ENCODE measurements around the gene RC3H2.
A peak's percentile ranks its signal among the peaks of the same experiment; 100 is the strongest.

The RC3H2 gene

DNA sequence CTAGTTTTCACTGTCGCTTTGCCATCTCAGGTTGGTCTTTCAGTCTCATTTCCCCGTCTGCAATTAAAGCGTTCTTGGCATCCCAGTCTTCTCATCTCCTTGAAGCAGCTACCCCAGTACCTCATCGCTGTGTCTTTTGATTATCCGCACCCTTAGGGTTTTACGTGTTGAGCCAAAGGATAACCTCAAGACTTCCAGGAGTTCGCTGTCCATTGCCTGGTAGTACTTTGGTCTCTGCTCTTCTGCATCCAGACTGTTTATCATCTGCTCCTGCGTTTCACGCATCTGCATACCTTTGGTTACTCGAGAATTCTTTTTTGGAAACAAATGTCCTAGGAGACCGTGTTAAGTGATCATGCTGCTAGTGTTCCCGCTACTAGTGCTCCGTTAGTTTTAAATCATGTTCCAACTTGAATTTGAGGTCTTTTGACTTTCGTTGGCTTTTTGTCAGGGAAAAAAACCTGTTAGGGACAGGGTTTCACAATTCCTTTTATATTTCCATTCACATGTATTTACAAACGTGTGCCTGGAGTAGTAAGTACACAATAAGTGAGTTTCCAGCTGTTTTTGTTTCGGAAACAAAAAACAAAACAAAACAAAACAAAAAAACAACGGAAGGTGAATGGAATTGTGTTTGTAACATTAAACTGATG is 36.5 kb upstream of the RC3H2 start:
- peaks cover 0 to 7% of the 10 kb centered on the region in 2 donors for H3K36me3 ChIP-seq (ENCODE audit: control insufficient read depth in 1 of 2, insufficient read depth in 2 of 2, low read length in 2 of 2)
- peak overlapping the region; percentile 87 for H3K27ac ChIP-seq (ENCODE audit: low read depth, low read length)
- H3K9ac ChIP-seq (ENCODE audit: low read depth in 1 of 2, low read length in 2 of 2) = peak overlapping the region; percentile 49 to 87
- H3K27me3 ChIP-seq (ENCODE audit: control insufficient read depth in 1 of 2, insufficient read depth in 2 of 2, low read length in 2 of 2) = no peaks in the 10 kb centered on the region
- peak overlapping the region; percentile 90 to 91 for H3K4me3 ChIP-seq (ENCODE audit: low read depth in 1 of 2, low read length in 2 of 2)
- H3K4me1 ChIP-seq (ENCODE audit: control insufficient read depth in 1 of 2, insufficient read depth in 2 of 2, low read length in 2 of 2) = peaks cover 17 to 26% of the 10 kb centered on the region in 2 donors
- H3K9me3 ChIP-seq (ENCODE audit: control insufficient read depth in 1 of 2, low read length in 2 of 2) = no peaks in the 10 kb centered on the region

DNA sequence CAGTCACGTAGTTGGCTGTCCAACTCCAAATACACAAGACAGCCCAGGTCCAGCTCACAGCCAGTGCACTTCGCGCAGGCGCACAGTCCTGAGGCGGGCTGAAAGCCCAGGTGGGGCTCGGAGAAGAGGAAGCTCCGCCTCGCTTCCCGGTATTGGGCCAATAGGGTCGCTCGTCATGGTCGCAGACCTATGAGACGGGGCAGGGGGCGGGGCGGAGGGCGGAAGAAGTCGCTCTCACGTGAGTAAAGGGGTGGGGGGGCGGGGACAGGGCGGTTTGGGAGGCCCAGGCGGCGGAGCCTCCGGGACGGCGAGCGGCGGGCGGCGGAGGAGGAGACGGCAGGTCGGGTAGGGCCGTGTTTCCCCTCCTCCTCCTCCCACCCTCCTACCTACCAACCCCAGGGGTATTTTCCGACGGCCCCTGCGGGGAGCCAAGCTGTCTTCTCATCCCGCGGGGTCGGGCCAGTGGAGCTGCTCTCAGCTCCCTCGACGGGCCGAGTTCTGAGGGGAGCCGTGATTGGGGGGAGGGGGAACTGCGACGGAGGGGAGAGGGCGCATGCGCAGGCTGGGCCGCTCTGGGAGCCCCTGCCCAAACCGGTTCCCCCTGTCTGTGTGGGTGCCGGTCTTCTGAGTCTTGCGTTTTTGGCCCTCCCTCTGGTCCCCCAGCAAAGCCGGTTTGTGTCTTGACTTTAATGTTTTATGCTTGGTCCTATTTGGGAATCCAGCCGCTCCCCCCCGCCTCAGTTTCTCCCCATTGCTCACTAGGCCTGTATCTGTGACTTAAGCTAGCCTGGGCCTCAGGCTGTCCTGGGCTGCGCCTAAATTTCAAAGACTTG is 35.8 kb upstream of the RC3H2 start, which contains the start of gene RABGAP1:
TSS of gene RABGAP1 (plus strand) at position 272 of the 833 bp plus-strand sequence. CDS start 16,040 bp downstream, outside the sequence.
- H3K9ac ChIP-seq (ENCODE audit: low read depth in 1 of 2, low read length in 2 of 2) = peak within 1 kb of the TSS; percentile 76 to 87
- peaks cover 17 to 19% of the 10 kb centered on the region in 2 donors for H3K4me1 ChIP-seq (ENCODE audit: control insufficient read depth in 1 of 2, insufficient read depth in 2 of 2, low read length in 2 of 2)
- H3K4me3 ChIP-seq (ENCODE audit: low read depth in 1 of 2, low read length in 2 of 2) = peak within 1 kb of the TSS; percentile 90 to 91
- H3K9me3 ChIP-seq (ENCODE audit: control insufficient read depth in 1 of 2, low read length in 2 of 2) = no peaks in the 10 kb centered on the region
- peaks cover 4 to 13% of the 10 kb centered on the region in 2 donors for H3K36me3 ChIP-seq (ENCODE audit: control insufficient read depth in 1 of 2, insufficient read depth in 2 of 2, low read length in 2 of 2)
- no peaks in the 10 kb centered on the region for H3K27me3 ChIP-seq (ENCODE audit: control insufficient read depth in 1 of 2, insufficient read depth in 2 of 2, low read length in 2 of 2)
- H3K27ac ChIP-seq (ENCODE audit: low read depth, low read length) = peak within 1 kb of the TSS; percentile 87

GRCh38 chr9:122940454-122940748 is 35.2 kb upstream of the RC3H2 start:
- Histone ChIP-seq H3K27ac (ENCODE audit: low read depth, low read length) (peak overlapping the region; percentile 37), H3K9ac (ENCODE audit: low read depth in 1 of 2, low read length in 2 of 2) (peak overlapping the region in 1 of 2 donors; percentile 76)

GRCh38 chr9:122939601-122940000 is 34.4 kb upstream of the RC3H2 start:
- peaks cover 4 to 13% of the 10 kb centered on the region in 2 donors for H3K36me3 ChIP-seq (ENCODE audit: control insufficient read depth in 1 of 2, insufficient read depth in 2 of 2, low read length in 2 of 2)
- no peak overlapping the region for H3K4me3 ChIP-seq (ENCODE audit: low read depth in 1 of 2, low read length in 2 of 2)
- H3K9ac ChIP-seq (ENCODE audit: low read depth in 1 of 2, low read length in 2 of 2) = no peak overlapping the region
- no peaks in the 10 kb centered on the region for H3K9me3 ChIP-seq (ENCODE audit: control insufficient read depth in 1 of 2, low read length in 2 of 2)
- H3K27ac ChIP-seq (ENCODE audit: low read depth, low read length) = no peak overlapping the region
- H3K4me1 ChIP-seq (ENCODE audit: control insufficient read depth in 1 of 2, insufficient read depth in 2 of 2, low read length in 2 of 2) = peaks cover 9 to 17% of the 10 kb centered on the region in 2 donors
- no peaks in the 10 kb centered on the region for H3K27me3 ChIP-seq (ENCODE audit: control insufficient read depth in 1 of 2, insufficient read depth in 2 of 2, low read length in 2 of 2)

More at GRCh38 chr9:122940454-122940748, 35.2 kb upstream of the RC3H2 start:
- H3K4me3 ChIP-seq (ENCODE audit: low read depth in 1 of 2, low read length in 2 of 2) = peak overlapping the region; percentile 67 to 75
- H3K36me3 ChIP-seq (ENCODE audit: control insufficient read depth in 1 of 2, insufficient read depth in 2 of 2, low read length in 2 of 2) = peaks cover 4 to 13% of the 10 kb centered on the region in 2 donors
- peaks cover 13 to 17% of the 10 kb centered on the region in 2 donors for H3K4me1 ChIP-seq (ENCODE audit: control insufficient read depth in 1 of 2, insufficient read depth in 2 of 2, low read length in 2 of 2)
- H3K9me3 ChIP-seq (ENCODE audit: control insufficient read depth in 1 of 2, low read length in 2 of 2) = no peaks in the 10 kb centered on the region
- H3K27me3 ChIP-seq (ENCODE audit: control insufficient read depth in 1 of 2, insufficient read depth in 2 of 2, low read length in 2 of 2) = no peaks in the 10 kb centered on the region

GRCh38 chr9:122936883-122937282 is 31.7 kb upstream of the RC3H2 start:
- Histone ChIP-seq H3K9ac (ENCODE audit: low read depth in 1 of 2, low read length in 2 of 2) (no peak overlapping the region), H3K9me3 (ENCODE audit: control insufficient read depth in 1 of 2, low read length in 2 of 2) (no peaks in the 10 kb centered on the region), H3K4me3 (ENCODE audit: low read depth in 1 of 2, low read length in 2 of 2) (no peak overlapping the region), H3K4me1 (ENCODE audit: control insufficient read depth in 1 of 2, insufficient read depth in 2 of 2, low read length in 2 of 2) (peaks cover 10 to 15% of the 10 kb centered on the region in 2 donors), H3K36me3 (ENCODE audit: control insufficient read depth in 1 of 2, insufficient read depth in 2 of 2, low read length in 2 of 2) (peaks cover 4 to 13% of the 10 kb centered on the region in 2 donors), H3K27ac (ENCODE audit: low read depth, low read length) (no peak overlapping the region), H3K27me3 (ENCODE audit: control insufficient read depth in 1 of 2, insufficient read depth in 2 of 2, low read length in 2 of 2) (no peaks in the 10 kb centered on the region)

- Histone ChIP-seq H3K9me3 (ENCODE audit: control insufficient read depth in 1 of 2, low read length in 2 of 2) (no peaks in the 10 kb centered on the region), H3K27ac (ENCODE audit: low read depth, low read length) (no peak overlapping the region), H3K36me3 (ENCODE audit: control insufficient read depth in 1 of 2, insufficient read depth in 2 of 2, low read length in 2 of 2) (peaks cover 4 to 13% of the 10 kb centered on the region in 2 donors), H3K4me1 (ENCODE audit: control insufficient read depth in 1 of 2, insufficient read depth in 2 of 2, low read length in 2 of 2) (peaks cover 6 to 12% of the 10 kb centered on the region in 2 donors), H3K27me3 (ENCODE audit: control insufficient read depth in 1 of 2, insufficient read depth in 2 of 2, low read length in 2 of 2) (no peaks in the 10 kb centered on the region), H3K4me3 (ENCODE audit: low read depth in 1 of 2, low read length in 2 of 2) (no peak overlapping the region), H3K9ac (ENCODE audit: low read depth in 1 of 2, low read length in 2 of 2) (no peak overlapping the region)
These were observed 31.3 kb upstream of the RC3H2 start for GRCh38 chr9:122936464-122936863.

DNA sequence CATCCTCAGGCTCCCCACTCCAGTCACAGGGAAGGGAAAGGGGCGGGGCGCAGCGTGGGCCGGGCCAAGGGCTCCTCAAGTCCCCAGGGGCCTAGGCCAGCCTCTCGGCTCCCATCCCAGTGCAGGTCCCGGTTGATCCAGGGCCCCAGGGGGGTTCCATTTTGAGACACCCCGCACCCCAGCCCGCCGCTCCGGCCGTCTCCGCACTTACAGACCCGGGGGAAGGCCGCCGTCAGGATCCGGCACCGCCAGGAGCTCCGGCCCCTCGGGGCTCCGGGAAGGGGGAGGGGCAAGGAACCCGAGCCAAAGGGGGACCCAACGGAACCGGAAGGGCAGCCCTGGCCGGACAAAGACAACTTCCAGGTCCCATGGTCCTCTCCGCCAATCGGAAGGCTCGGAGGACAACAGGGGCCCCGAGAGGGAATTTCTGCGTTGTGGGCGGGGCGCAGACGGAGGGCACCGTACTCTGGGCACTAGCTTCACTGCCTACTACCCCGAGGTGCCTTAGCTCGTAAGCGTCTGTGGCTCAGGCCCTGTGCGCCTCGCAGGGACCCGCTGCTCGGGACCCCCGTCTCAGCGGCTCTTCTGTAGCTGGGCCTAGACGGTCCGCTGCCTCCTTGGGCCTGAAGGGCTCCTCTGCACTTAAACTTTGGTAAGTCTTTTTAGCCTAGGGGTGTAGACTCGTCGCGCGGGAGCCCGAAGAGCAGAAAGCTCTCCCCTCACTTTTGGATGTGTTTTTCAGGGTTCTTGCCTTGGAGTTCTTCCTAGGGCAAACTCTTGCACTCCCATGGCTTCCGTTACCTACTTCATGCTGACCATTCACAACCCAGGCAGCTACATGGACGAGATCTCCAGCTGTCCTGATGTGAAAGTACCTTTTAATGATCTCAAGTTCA is 26.3 kb upstream of the RC3H2 start, which contains the start of gene ZBTB26:
TSS of gene ZBTB26 (minus strand) at position 287 of the 896 bp plus-strand sequence. CDS start 11,578 bp downstream, outside the sequence.
- H3K4me1 ChIP-seq (ENCODE audit: control insufficient read depth in 1 of 2, insufficient read depth in 2 of 2, low read length in 2 of 2) = peaks cover 14 to 21% of the 10 kb centered on the region in 2 donors
- peak within 1 kb of the TSS; percentile 71 to 75 for H3K9ac ChIP-seq (ENCODE audit: low read depth in 1 of 2, low read length in 2 of 2)
- H3K36me3 ChIP-seq (ENCODE audit: control insufficient read depth in 1 of 2, insufficient read depth in 2 of 2, low read length in 2 of 2) = peaks cover 3% of the 10 kb centered on the region in 2 donors
- peak within 1 kb of the TSS; percentile 44 for H3K27ac ChIP-seq (ENCODE audit: low read depth, low read length)
- H3K27me3 ChIP-seq (ENCODE audit: control insufficient read depth in 1 of 2, insufficient read depth in 2 of 2, low read length in 2 of 2) = no peaks in the 10 kb centered on the region
- H3K4me3 ChIP-seq (ENCODE audit: low read depth in 1 of 2, low read length in 2 of 2) = peak within 1 kb of the TSS; percentile 85 to 89
- no peaks in the 10 kb centered on the region for H3K9me3 ChIP-seq (ENCODE audit: control insufficient read depth in 1 of 2, low read length in 2 of 2)

GRCh38 chr9:122930541-122931225 is 25.5 kb upstream of the RC3H2 start:
- peak overlapping the region; percentile 71 to 75 for H3K9ac ChIP-seq (ENCODE audit: low read depth in 1 of 2, low read length in 2 of 2)
- H3K36me3 ChIP-seq (ENCODE audit: control insufficient read depth in 1 of 2, insufficient read depth in 2 of 2, low read length in 2 of 2) = no peaks in the 10 kb centered on the region
- no peaks in the 10 kb centered on the region for H3K27me3 ChIP-seq (ENCODE audit: control insufficient read depth in 1 of 2, insufficient read depth in 2 of 2, low read length in 2 of 2)
- H3K4me1 ChIP-seq (ENCODE audit: control insufficient read depth in 1 of 2, insufficient read depth in 2 of 2, low read length in 2 of 2) = peaks cover 14 to 21% of the 10 kb centered on the region in 2 donors
- H3K9me3 ChIP-seq (ENCODE audit: control insufficient read depth in 1 of 2, low read length in 2 of 2) = no peaks in the 10 kb centered on the region
- peak overlapping the region; percentile 44 for H3K27ac ChIP-seq (ENCODE audit: low read depth, low read length)
- H3K4me3 ChIP-seq (ENCODE audit: low read depth in 1 of 2, low read length in 2 of 2) = peak overlapping the region; percentile 85 to 89

DNA sequence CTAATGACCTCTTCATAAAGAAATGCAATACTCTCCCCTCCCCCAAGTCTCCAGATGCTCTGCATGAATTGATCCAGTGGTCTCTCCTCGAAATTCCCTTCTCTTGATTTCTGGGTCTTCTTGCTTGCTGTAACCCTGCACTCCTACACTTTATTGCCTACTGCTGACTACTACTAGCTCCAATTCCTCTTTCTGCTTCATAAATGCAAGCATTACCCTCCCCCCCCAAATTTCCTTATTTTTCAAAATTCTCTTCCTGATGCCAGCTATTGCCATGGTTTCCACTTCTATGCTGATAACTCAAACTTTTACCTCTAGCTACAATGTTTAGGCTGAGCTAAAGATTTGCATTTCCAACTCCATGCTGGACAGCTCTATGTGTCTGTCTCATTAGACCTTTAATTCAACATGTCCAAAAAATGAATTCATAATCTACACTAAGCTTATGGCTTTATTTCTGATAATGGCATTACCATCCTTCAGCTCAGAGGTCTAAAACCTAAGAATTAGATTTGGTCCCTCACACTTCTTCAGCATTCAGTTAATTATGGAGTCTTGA is 24.7 kb upstream of the RC3H2 start:
- no peaks in the 10 kb centered on the region for H3K27me3 ChIP-seq (ENCODE audit: control insufficient read depth in 1 of 2, insufficient read depth in 2 of 2, low read length in 2 of 2)
- H3K4me3 ChIP-seq (ENCODE audit: low read depth in 1 of 2, low read length in 2 of 2) = peak overlapping the region; percentile 85 to 89
- peaks cover 14 to 21% of the 10 kb centered on the region in 2 donors for H3K4me1 ChIP-seq (ENCODE audit: control insufficient read depth in 1 of 2, insufficient read depth in 2 of 2, low read length in 2 of 2)
- H3K27ac ChIP-seq (ENCODE audit: low read depth, low read length) = no peak overlapping the region
- no peaks in the 10 kb centered on the region for H3K9me3 ChIP-seq (ENCODE audit: control insufficient read depth in 1 of 2, low read length in 2 of 2)
- no peaks in the 10 kb centered on the region for H3K36me3 ChIP-seq (ENCODE audit: control insufficient read depth in 1 of 2, insufficient read depth in 2 of 2, low read length in 2 of 2)
- no peak overlapping the region for H3K9ac ChIP-seq (ENCODE audit: low read depth in 1 of 2, low read length in 2 of 2)
